ENCODE results near the gene SLC49A4.

DNA sequence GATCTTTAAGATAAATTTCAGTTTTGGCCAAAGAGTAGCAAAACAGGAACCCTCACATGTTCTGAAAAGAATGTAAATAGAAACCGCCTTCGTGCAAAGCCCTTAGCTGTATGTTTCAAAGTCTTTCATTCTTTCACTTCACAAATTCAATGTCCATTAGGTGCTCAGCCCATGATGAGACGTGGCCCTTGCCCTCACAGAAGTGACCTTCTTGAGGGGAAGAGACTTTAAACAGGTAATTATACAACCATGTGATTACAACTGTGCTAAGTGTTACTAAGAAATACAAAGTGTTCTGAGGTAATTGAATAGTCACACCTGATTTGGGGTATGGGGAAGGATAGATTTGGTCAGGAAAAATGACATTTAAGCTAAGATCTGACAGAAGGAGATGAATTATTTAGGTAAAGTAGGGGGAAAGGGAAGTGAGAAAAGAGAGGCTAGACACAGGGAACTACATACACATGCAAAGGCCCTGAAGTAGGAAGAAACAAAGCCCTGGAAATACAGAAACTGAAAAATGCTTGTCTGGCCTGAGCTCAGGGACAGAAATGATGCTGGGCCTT lies 20.8 kb upstream of the SLC49A4 start:
- TF ChIP-seq, protein P1, sequence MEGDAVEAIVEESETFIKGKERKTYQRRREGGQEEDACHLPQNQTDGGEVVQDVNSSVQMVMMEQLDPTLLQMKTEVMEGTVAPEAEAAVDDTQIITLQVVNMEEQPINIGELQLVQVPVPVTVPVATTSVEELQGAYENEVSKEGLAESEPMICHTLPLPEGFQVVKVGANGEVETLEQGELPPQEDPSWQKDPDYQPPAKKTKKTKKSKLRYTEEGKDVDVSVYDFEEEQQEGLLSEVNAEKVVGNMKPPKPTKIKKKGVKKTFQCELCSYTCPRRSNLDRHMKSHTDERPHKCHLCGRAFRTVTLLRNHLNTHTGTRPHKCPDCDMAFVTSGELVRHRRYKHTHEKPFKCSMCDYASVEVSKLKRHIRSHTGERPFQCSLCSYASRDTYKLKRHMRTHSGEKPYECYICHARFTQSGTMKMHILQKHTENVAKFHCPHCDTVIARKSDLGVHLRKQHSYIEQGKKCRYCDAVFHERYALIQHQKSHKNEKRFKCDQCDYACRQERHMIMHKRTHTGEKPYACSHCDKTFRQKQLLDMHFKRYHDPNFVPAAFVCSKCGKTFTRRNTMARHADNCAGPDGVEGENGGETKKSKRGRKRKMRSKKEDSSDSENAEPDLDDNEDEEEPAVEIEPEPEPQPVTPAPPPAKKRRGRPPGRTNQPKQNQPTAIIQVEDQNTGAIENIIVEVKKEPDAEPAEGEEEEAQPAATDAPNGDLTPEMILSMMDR (IDR thresholded peaks at IDR 0.05) = no peak
- TF ChIP-seq ZFX (IDR thresholded peaks at IDR 0.05; ENCODE audit: borderline replicate concordance) = no peak
